KOPT-K1 (cell line): ENCODE results near the gene TBC1D3B.

Experiments
- H3K27ac ChIP-seq: fragments of 200-600 bp; sonication (generic); 2 replicates; pipeline ENCODE4 v1.5.1; 2016; ENCODE audit warnings: antibody characterized with exemption, mild to moderate bottlenecking, low read depth, low read length; ENCODE audit not compliant: poor library complexity, severe bottlenecking
- H3K36me3 ChIP-seq: fragments of 200-600 bp; sonication (generic); 2 replicates; pipeline ENCODE4 v1.5.1; 2017; ENCODE audit warnings: antibody characterized with exemption, mild to moderate bottlenecking, low read length, moderate library complexity; ENCODE audit not compliant: insufficient read depth
- H3K9me3 ChIP-seq: fragments of 200-600 bp; sonication (generic); 2 replicates; pipeline ENCODE4 v1.5.1; 2017; ENCODE audit warnings: antibody characterized with exemption, low read length, mild to moderate bottlenecking; ENCODE audit not compliant: insufficient read depth, poor library complexity, severe bottlenecking

Gene TBC1D3B

DNA sequence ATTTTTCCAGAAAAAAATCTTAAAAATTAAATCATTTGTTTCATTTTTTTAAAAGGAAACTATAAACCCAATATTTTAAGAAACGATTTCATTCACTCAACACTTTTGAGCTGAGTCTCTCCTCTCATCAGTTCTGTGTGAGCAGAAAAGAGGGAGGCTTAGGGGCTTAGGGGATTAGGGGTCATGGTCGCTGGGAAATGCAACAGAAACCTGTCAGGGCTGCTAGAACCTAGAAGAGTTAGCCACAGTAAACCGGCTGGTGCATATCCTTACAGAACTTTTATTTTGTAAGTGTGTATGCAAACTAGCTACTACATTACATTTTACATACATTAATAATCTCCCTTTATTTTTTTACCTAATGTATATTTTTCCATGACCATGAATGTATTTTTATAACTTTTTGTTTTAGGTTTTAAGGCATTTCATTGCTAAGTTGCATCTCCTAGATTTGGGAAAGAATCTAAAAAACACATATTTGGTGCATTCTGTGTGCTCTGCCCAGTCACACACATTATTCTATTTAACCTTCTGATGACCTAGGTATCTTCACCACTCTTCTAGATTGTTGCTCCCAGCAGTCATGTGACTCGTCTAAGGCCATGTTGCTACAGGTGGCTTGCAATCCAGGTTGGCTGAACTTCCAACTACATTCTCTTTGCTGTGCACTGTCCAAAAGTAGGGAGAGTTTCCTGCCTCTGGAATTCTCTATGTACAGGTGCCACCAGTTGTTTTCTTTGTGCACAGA lies 24.4 kb downstream of the TBC1D3B start:
- H3K9me3 ChIP-seq: no peaks in the 10 kb centered on the region
- H3K27ac ChIP-seq: no peak overlapping the region
- H3K36me3 ChIP-seq: no peaks in the 10 kb centered on the region

DNA sequence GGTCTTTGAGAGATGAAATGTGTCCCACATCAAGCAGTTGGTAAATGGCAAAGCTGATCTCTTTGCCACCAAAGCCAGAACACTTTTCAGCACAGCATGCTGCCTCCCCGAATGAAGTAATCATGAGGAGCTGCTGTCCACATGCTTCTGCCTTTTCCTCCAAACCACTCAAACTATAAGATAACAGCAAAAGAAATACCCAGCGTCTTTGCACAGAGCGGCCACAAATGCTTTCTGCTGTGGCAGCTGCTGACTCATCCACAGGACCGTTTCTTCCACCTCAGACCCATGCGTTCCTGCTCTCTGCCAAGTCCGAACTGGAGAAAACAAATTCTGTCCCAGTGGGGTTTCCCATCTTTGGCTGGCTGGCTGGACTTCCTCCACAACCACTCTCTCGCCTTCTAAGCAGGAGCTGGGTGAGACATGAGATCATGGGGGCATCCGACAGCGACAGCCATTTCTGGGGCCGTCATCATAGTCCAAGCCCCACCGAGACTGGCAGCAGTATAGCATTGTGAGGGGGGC lies 27.1 kb downstream of the TBC1D3B start:
- Histone ChIP-seq H3K27ac (no peak overlapping the region), H3K36me3 (no peaks in the 10 kb centered on the region), H3K9me3 (no peaks in the 10 kb centered on the region)

DNA sequence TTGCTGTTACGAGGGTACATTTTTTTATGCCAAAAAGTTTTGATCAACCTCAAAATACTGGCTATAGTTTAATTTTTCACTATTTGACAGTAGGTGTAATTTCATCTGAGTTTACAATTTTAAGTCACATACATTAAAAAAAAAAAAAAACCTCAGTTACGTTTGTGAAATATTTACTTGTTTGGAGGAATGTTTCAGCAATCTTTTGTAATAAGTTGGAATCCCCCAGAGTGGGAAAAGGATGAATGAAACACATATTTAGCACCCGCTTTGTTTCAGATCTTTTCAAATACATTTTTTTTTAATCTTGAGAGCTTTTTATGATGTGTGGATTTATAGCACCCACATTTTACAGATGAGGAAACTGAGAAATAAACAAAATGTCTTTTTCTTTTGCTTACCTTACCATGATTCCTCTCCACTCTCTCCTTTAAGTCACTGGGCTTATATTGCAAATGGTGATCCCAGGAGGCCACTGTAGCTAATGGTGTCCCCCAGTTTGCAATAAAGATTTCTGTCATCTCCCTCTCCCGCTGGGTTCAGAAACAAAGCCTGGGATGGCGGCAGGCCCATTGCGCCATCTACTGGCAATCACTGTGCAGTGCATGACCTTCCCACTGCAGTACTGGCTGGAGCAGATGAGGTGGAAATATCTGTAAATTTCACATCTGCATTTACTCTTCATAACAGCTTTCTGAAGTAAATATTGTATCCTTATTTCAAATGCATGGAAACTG lies 27.7 kb downstream of the TBC1D3B start:
- Histone ChIP-seq H3K27ac (no peak overlapping the region), H3K9me3 (no peaks in the 10 kb centered on the region), H3K36me3 (no peaks in the 10 kb centered on the region)

DNA sequence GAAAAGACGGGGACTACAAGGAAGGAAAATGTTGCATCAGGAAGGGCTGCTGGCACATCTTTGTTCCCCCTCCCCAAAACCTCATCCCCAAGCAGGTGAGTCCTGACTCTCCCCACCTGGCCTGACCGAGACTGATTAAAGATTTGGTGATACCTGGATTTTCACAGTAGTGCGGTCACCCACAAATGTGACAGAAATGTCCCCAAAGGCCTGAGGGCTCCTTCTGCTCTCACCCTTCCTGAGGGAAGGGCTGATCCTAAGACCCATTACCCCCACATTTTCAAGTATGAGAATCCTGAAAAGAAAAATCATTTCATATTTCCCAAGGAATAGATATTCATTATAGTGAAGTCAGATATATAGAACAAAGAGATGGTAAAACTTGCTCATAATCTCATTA lies 28.8 kb downstream of the TBC1D3B start:
- no peak overlapping the region for H3K27ac ChIP-seq
- H3K9me3 ChIP-seq: no peaks in the 10 kb centered on the region
- H3K36me3 ChIP-seq: no peaks in the 10 kb centered on the region

DNA sequence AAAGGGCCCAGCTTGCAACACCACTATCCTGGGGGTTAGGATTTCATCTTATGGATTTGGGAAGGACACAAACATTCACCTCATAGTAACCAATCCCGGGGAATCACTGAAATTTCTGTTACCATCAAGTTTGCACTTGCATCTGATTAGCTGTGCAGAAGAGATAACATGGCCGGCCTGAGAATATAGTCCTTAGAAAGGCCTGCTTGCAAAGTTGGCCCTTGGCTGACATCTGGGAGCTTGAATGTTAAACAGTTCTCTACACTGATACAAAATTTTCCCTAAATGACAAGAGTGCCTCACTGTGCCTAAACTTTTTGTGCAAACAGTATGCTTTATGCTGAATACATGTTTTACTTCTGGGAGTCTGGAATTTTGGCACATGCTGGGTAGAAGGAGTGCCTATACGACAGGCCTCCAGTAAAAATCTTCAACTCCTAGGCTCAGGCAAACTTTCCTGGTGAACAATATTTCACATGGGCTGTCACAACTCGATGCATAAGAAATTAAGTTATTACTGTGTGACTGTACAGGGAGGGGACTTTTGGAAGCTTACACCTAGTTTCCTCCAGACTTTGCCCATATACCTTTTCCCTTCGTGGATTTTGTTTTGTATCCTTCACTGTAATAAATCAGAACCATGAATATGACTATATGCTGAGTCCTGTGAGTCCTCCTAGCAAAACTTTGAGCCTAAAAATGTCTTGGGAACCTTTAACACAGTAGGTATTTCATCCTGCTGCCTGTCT lies 31.3 kb downstream of the TBC1D3B start:
- Histone ChIP-seq H3K36me3 (no peaks in the 10 kb centered on the region), H3K27ac (no peak overlapping the region), H3K9me3 (no peaks in the 10 kb centered on the region)

DNA sequence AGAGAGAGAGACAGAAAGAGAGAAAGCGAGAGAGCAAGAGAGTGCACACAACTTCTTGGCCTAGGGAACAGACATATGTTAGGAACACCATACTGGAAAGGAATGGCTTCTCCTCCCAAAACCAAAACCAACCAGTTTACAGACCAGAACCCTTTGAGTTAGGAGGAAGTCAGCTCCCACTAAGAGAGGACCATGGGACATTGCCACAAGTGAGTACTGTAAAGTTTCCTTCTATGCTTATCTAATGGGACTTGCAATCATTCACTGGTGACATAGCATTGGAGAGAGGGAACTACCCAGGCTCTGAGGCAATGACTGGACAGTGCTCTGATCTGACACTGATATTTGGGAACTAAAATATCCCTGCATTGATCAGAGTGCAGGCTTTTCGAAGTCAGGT lies 32.4 kb downstream of the TBC1D3B start:
- Histone ChIP-seq H3K9me3 (no peaks in the 10 kb centered on the region), H3K27ac (no peak overlapping the region), H3K36me3 (no peaks in the 10 kb centered on the region)

DNA sequence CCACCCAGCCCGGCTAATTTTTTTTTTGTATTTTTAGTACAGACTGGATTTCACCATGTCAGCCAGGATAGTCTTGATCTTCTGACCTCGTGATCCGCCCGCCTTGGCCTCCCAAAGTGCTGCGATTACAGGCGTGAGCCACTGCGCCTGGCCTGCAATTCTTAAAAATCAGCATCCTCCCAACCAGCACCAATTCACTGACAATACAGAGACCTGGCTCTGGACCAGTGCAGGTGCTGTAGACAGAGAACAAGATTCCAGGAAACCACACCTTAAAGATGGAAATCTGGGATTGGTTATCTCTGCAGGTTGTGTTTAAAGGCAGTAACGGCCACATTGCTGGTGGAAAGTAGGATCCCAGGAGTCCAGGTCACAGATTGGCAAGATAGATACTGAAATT lies 33.6 kb downstream of the TBC1D3B start:
- Histone ChIP-seq H3K27ac (no peak overlapping the region), H3K9me3 (no peaks in the 10 kb centered on the region), H3K36me3 (no peaks in the 10 kb centered on the region)

DNA sequence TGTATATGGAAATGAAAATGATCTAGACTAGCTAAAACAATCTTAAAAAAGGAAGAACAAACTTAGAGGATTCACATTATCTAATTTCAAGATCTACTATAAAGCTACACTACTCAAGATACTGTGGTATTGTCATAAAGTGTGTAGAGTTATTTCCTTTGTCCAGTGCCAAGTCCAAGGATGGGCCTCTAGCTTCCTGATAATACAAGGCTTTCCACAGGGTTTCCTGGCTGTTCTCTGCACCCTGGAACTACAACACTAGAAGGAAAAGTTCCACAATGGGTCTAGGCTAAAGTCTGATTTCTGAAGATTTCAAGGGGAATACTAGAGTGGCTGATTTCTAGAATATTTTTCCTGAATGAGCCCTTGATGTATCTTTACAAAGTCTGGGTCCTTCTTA lies 34.2 kb downstream of the TBC1D3B start:
- H3K36me3 ChIP-seq: no peaks in the 10 kb centered on the region
- H3K9me3 ChIP-seq: no peaks in the 10 kb centered on the region
- no peak overlapping the region for H3K27ac ChIP-seq

DNA sequence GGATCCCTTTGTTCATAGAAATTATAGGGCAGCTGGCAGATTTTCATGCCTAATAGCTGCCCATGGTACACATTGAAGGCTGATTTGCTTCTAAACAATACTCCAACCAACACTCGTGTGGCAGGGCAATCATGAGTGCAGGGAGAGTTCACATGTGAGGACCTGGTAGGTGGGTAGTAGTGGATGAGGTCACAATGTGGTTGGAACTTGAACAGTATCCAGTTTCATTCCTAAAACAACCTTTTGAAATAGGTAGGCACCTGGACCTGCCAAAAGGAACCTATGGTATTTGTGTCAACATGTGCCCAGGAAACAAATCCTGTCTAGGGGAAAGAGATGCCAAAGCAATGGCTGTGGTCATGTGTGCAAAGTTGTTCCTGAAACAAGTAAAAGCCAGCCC lies 40.0 kb downstream of the TBC1D3B start:
- H3K9me3 ChIP-seq: no peaks in the 10 kb centered on the region
- H3K36me3 ChIP-seq: no peaks in the 10 kb centered on the region
- H3K27ac ChIP-seq: no peak overlapping the region

DNA sequence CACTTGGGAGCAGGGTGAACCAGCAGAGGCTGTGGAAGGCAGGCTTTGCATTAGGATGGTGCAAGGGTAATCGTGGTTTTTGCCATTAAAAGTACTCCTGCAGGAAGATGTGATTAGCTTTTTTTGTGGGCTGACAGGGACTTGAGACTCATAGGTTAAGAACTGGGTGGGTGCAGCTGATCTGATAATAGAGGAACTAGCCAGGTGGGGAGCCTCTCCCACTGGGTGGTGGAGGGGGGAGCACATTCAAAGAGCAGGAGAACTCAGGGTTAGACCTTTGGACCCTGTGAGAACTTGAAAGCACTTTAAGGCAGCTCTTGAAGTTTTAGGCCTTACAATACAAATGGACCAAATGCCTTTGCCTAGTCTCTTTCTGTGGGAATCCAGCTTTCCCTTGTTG lies 40.4 kb downstream of the TBC1D3B start:
- Histone ChIP-seq H3K9me3 (no peaks in the 10 kb centered on the region), H3K27ac (no peak overlapping the region), H3K36me3 (no peaks in the 10 kb centered on the region)

DNA sequence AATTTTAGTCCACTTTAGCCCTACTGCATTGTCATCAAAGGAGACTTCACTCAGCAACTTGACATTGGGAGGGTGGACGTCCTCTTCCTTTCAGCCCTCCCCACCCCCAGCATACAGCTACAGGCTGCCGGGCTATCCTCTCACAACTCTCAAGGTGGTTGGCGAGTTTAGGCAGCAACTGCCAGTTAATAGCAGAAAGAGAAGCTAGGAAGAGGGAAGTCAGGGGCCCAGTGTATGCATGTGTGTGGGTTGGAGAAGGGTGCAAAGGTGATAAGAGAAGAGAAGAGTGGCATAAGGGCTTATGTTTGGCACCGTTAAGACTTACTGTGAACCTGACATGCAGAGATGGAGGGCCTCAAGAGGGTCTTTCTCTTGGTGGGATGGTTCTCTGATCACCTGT lies 41.0 kb downstream of the TBC1D3B start:
- Histone ChIP-seq H3K27ac (no peak overlapping the region), H3K9me3 (no peaks in the 10 kb centered on the region), H3K36me3 (no peaks in the 10 kb centered on the region)

DNA sequence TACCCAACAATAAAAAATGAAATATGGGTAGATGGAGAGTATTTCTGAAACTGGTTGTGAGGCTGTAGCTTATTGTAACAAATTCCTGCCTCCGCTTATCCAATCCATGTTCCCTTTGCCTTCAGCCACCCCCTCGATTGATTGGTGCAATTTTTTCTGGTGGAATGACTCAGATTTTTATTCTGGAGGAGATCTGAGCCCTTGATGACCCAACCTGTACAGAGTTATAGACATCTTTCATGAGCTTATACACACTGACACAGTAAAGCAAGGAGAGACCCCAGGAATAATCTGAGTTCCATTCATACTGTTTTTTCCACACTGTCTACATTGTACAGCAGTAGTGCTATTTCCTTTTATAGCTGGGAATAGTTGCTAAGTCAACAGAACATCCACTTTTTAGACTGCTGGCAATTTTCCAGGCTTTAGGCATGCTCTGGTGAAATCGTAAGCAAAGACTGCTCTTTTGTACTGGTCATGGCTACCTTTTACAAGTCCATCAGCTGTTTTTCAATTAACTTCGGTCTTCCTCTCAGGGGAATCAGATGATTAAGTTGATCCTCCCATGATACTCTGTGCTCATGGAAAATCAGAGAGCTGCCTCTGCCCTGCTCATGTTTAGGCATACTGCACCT lies 42.7 kb downstream of the TBC1D3B start:
- Histone ChIP-seq H3K27ac (no peak overlapping the region), H3K36me3 (no peaks in the 10 kb centered on the region)

DNA sequence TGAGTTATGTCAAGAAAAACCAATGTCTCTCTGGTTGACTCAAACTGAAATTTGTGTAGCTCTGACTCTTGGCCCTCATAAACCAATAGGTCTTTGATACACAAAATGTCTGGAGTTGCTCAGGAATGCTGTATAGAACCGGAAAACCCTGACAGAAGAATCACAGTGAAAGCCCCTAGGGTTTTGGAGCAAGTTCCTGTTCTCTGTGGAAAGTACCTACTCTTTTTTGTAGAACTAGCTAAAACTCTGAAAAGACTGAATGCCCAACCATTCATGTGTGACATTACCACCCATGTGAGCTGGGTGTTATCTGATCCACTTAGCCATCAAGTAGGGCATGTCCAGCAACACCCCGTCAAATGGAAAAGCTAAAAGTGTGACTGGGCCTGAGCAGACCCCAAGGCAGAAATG lies 44.0 kb downstream of the TBC1D3B start:
- no peak overlapping the region for H3K27ac ChIP-seq
- H3K36me3 ChIP-seq: no peaks in the 10 kb centered on the region
- H3K9me3 ChIP-seq: peaks cover 3% of the 10 kb centered on the region

More for the DNA sequence above, 42.7 kb downstream of the TBC1D3B start:
- no peaks in the 10 kb centered on the region for H3K9me3 ChIP-seq

DNA sequence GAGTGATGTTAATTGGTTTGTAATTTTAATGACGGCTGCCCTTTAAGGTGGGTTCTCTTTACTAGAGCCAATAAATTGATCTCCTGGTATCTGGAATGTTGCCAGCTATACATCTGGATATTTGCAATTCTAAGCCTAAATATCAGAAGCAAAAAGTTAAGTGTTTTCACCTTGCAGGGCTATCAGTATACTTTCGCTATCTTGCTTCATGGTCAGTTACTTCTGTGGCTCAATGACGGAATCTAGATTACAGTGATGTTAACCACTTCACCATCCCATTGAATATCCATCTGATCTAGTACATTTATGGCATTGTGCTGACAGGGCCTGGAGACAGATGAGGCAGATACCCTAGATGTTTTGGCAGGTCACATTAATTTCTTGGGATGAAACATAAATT lies 44.5 kb downstream of the TBC1D3B start:
- H3K27ac ChIP-seq: no peak overlapping the region
- no peaks in the 10 kb centered on the region for H3K36me3 ChIP-seq
- H3K9me3 ChIP-seq: peaks cover 8% of the 10 kb centered on the region

DNA sequence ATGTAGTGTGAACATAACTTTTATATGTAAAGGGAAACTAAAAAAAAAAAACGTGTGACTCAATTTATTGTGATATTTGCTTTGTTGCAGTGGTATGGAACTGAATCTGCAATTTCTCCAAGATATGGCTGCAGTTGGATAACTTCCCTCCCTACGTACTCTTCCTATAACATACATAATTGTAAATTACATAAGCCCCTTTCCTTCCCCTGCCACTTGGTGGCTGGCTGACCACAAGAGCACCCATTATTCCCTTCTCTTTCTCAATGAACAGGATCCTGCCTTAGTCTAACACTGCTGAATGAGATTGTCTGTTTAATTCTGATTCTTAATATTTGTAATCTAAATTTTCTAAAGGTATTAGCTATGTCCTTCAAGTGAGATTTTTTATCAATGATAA lies 45.0 kb downstream of the TBC1D3B start:
- H3K27ac ChIP-seq: no peak overlapping the region

More for the DNA sequence above, 45.0 kb downstream of the TBC1D3B start:
- Histone ChIP-seq H3K9me3 (peaks cover 13% of the 10 kb centered on the region), H3K36me3 (no peaks in the 10 kb centered on the region)
